Activated T-helper 1 cell treated with anti-CD3 and anti-CD28 coated beads, Interleukin-12 subunit alpha, Interleukin-12 subunit beta, Interleukin-2, Interleukin-4 antibody, amounts not matched to agents 30 ng/mL and 10 ng/mL and 1 ng/mL, durations not matched to agents 14 hours and 24 hours and 36 hours (primary cell): ENCODE data around the gene NFYC. TPM values are rescaled to one million over a fixed set of nuclear protein-coding genes. Genes with fewer than 3 reads are reported as not detected.
A peak's percentile ranks its signal among the peaks of the same experiment; 100 is the strongest.
"Not testable (repeated sequence)": the region's sequence is repeated elsewhere in the genome, so short reads cannot be mapped to it uniquely, and the experiment has no call there.

ENCODE experiments used
- DNase-seq: peaks from one replicate; pipeline ENCODE4 v3.0.0; 2021; ENCODE audit warnings: low spot score
- H3K27ac Mint-ChIP-seq: one replicate; pipeline ENCODE4 v1.8.0; 2021; ENCODE audit warnings: mild to moderate bottlenecking, mixed read lengths
- H3K27me3 Mint-ChIP-seq: one replicate; pipeline ENCODE4 v1.8.0; 2022; ENCODE audit warnings: mild to moderate bottlenecking, moderate library complexity, mixed read lengths; ENCODE audit not compliant: insufficient read depth
- H3K36me3 Mint-ChIP-seq: one replicate; pipeline ENCODE4 v1.8.0; 2021; ENCODE audit warnings: low read depth, mixed read lengths
- H3K4me1 Mint-ChIP-seq: one replicate; pipeline ENCODE4 v1.8.0; 2021; ENCODE audit warnings: low read depth, mixed read lengths
- H3K4me3 Mint-ChIP-seq: one replicate; pipeline ENCODE4 v1.8.0; 2021; ENCODE audit warnings: mild to moderate bottlenecking, moderate library complexity, mixed read lengths
- H3K9me3 Mint-ChIP-seq: one replicate; pipeline ENCODE4 v1.8.0; 2021; ENCODE audit warnings: mixed read lengths
- intact Hi-C: fragments of 100-400 bp; cut with micrococcal nuclease; formaldehyde crosslinking; loops from one replicate; pipeline ENCODE4 v1.15.1; 2024
- total RNA-seq: library from RNA; stranded (reverse); gene quantifications from 2 replicates; pipeline ENCODE4 v1.2.3, GENCODE V29; 2022

NFYC gene
- total RNA-seq, 1 donor from 2014 or later, result 85.1 TPM

- Mint-ChIP-seq H3K36me3 (peaks cover 10% of the 10 kb centered on the region), H3K27ac (peak overlapping the region; percentile 40), H3K27me3 (no peaks in the 10 kb centered on the region), H3K9me3 (no peaks in the 10 kb centered on the region), H3K4me3 (no peak overlapping the region), H3K4me1 (peaks cover 56% of the 10 kb centered on the region)
- intact Hi-C loops, result no loop called here
- no peak for DNase-seq
These were observed 10.2 kb downstream of the NFYC start for GRCh38 chr1:40701684-40702083.

GRCh38 chr1:40702810-40703209 lies 11.3 kb downstream of the NFYC start:
- DNase-seq, H3K9me3 Mint-ChIP-seq, intact Hi-C loops, H3K27me3 Mint-ChIP-seq, H3K27ac Mint-ChIP-seq, H3K4me3 Mint-ChIP-seq, H3K36me3 Mint-ChIP-seq: not testable (repeated sequence)
- peaks cover 45% of the 10 kb centered on the region for H3K4me1 Mint-ChIP-seq

DNA sequence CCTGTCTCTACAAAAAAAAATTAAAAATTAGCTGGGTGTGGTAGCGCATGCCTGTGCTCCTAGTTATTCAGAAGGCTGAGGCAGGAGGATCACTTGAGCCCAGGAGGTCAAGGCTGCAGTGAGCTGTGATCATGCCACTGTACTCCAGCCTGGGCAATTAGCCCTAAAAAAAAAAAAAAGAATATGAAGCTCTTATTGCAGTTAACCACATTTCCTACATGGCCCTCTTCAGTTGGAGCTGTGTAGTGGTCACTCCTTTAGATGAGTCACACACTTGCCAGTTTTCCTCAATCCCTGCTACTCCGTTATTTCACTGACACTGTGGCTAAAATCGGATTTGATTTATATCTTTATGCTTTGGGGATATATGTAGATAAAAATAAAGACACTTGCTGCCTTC lies 11.8 kb downstream of the NFYC start:
- no peak for DNase-seq
- no peaks in the 10 kb centered on the region for H3K9me3 Mint-ChIP-seq
- H3K36me3 Mint-ChIP-seq, result peaks cover 5% of the 10 kb centered on the region
- H3K4me1 Mint-ChIP-seq, result peaks cover 49% of the 10 kb centered on the region
- intact Hi-C loops, result no loop called here
- no peak overlapping the region for H3K4me3 Mint-ChIP-seq
- H3K27me3 Mint-ChIP-seq, result no peaks in the 10 kb centered on the region
- no peak overlapping the region for H3K27ac Mint-ChIP-seq

DNA sequence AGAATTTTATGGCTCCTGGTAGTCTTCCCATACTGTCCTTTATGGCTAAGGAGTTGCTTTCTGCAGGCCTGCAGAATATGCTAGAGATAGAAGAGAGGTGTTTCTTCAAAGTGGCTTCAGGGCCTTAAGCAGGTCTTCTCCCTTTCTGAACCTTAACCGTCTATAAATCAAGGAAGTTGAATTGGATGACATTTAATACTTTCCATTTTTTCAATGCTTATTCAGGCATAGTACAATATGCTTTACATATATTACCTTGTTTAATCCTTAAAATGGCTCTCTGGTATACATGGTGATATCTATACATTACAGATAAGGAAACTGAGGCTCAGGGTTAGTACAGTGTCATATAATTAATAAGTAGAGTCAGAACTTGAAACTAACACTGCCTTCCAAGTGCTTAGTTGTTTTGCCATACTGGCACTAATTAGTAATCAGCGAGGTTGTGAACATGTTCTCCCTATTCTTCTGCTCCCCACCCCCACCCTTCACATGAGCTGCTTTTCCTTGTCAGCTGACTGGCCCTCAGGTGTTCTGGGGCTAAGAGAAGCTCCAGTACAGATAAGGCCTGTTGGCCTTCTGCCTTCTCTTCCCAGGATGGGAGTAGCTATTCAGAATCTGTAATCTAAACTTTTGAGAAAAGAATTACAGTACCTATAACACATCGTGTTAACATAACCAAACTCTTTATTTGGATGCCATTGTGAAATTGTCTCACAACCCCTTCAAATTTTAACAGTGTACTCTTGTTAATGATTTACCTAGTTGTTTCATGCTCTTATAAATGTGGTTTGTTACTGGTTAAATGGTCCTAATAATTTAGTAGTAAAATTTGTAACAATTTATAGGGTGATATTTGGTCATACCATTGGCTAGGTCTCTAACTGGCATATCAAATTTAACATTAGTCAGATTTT lies 13.6 kb downstream of the NFYC start:
- H3K27me3 Mint-ChIP-seq, result no peaks in the 10 kb centered on the region
- peaks cover 48% of the 10 kb centered on the region for H3K4me1 Mint-ChIP-seq
- DNase-seq, result no peak
- intact Hi-C loops, result no loop called here
- peaks cover 1% of the 10 kb centered on the region for H3K36me3 Mint-ChIP-seq
- H3K27ac Mint-ChIP-seq, result no peak overlapping the region
- no peaks in the 10 kb centered on the region for H3K9me3 Mint-ChIP-seq
- no peak overlapping the region for H3K4me3 Mint-ChIP-seq

GRCh38 chr1:40706626-40707025 lies 15.1 kb downstream of the NFYC start:
- no peaks in the 10 kb centered on the region for H3K9me3 Mint-ChIP-seq
- no peaks in the 10 kb centered on the region for H3K27me3 Mint-ChIP-seq
- H3K4me3 Mint-ChIP-seq, result no peak overlapping the region
- peaks cover 55% of the 10 kb centered on the region for H3K4me1 Mint-ChIP-seq
- H3K36me3 Mint-ChIP-seq, result peaks cover 2% of the 10 kb centered on the region
- intact Hi-C loops, result no loop called here
- no peak overlapping the region for H3K27ac Mint-ChIP-seq
- no peak for DNase-seq

DNA sequence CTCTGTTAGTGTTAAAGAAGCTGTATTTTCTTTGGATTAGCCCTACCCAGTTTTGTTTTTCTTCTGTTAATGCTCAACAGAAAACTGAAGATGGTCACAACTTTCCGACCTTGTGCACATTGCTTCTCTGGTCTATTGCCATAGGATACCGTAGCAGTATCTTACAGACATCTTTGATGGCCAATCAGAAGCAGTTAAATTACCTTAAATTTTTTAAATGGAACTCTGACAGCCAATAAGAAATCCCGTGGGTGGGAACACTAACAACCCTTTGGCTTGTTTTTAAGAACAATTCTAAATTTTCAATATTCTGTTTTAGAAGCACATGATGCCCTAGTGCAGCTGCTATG lies 17.2 kb downstream of the NFYC start:
- peak overlapping the region; percentile 82 for H3K4me3 Mint-ChIP-seq
- no peaks in the 10 kb centered on the region for H3K27me3 Mint-ChIP-seq
- peaks cover 12% of the 10 kb centered on the region for H3K36me3 Mint-ChIP-seq
- H3K4me1 Mint-ChIP-seq, result peaks cover 62% of the 10 kb centered on the region
- H3K9me3 Mint-ChIP-seq, result no peaks in the 10 kb centered on the region
- intact Hi-C loops, result loop anchor here (1.0 kb wide), 2 partner anchors 9 to 17 kb away; partner anchors contain the start of gene NFYC
- peak overlapping the region; percentile 83 for H3K27ac Mint-ChIP-seq
- DNase-seq, result no peak

DNA sequence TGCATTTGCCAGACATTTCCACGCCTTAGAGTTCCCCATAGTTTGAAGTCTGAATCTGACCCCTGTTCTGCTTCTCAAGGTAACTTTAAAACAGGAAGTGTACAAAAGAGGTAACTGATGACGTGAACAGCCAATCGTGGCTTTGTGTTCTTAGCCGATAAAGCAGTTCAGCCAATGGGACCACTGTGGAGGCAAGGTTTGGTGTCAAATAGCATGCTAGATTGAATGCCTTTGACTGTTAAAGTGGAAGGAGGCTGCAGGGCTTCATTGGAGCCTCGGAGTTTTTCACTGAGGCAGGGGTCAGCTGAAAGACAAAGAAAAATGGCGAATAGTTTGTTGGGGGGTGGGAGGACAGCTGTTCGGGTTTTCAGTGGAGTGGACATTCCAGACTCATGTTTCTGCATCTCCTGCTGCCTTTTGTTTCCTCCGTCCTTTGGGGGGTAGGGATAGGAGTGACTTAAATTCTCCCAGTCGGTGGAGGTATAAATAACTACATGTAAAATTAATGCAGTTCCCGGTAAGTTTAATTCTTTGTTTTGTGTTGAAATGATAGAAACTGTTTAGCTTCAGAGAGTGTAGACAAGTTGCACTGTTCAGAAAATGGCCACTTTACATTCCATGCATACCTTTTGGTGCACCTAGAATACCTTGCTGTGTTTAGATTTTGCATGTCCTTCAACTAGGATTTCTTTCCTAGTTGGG lies 17.7 kb downstream of the NFYC start:
- Mint-ChIP-seq H3K36me3 (peaks cover 12% of the 10 kb centered on the region), H3K4me3 (peak overlapping the region; percentile 82), H3K27ac (peak overlapping the region; percentile 83), H3K27me3 (no peaks in the 10 kb centered on the region), H3K4me1 (peaks cover 61% of the 10 kb centered on the region), H3K9me3 (no peaks in the 10 kb centered on the region)
- peak; percentile 73 for DNase-seq
- intact Hi-C loops, result loop anchor here (1.0 kb wide), 1 partner anchor 18 kb away; the partner anchor contains the start of gene NFYC

DNA sequence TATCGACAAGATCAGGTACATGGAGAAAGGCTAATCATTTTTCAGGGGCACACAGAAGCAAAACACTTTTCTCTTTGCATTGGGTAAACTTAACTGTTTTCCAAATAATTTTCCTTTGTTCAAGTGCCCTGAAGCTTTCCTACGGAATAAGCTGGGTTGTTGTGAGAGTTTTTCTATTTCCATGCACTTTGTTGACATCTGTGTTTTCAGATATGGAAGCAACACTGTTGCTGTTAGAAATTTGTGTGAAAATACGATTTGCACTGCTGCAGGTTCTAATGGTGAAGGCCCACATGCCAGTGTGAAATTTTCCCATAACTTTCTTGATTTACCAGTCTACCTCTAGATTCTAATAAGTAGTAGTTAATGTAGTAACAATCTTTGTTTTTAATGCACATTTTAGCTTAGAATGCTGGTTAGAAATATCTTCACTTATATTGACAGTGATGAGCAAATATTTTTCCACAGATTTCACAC lies 18.3 kb downstream of the NFYC start:
- H3K4me1 Mint-ChIP-seq, result peaks cover 56% of the 10 kb centered on the region
- H3K36me3 Mint-ChIP-seq, result peaks cover 12% of the 10 kb centered on the region
- peak overlapping the region; percentile 82 for H3K4me3 Mint-ChIP-seq
- DNase-seq, result no peak
- H3K9me3 Mint-ChIP-seq, result no peaks in the 10 kb centered on the region
- H3K27ac Mint-ChIP-seq, result no peak overlapping the region
- intact Hi-C loops, result loop anchor here (1.0 kb wide), 1 partner anchor 19 kb away; the partner anchor contains the start of gene NFYC
- H3K27me3 Mint-ChIP-seq, result no peaks in the 10 kb centered on the region

DNA sequence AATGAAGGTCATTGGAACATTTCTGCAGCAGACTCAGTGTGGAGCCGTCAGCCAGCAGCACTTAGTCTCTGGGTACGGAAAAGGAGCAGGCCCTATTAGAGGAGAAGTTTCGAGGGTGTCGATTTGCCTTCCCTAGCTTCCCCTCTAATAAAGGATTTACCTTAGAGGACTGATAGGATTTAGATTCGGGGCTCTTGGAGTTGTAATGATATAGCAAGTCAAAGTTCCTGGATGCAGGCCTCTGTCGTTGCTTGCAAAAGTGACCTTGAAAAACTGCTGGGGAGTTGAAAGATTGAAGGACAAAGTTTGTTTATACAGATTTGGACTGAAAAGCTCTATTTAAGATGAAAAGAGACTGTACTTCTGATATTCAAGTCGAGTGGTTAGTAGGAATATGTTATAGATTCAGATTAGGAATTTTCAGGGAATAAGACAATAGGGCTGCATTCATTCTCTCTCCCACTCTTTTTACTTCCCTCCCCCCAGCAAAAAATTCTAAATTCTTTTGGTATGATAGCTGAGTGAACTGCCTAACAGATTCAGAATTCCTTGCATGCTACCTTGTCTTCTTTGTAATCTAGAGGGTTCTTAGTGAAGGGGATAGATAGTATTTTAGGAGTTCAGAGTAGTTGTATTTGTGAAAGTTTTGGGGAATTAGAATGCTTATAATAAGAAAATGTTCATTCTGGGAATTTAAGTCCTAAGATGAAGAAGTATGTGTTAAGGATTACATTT lies 19.2 kb downstream of the NFYC start:
- peaks cover 12% of the 10 kb centered on the region for H3K36me3 Mint-ChIP-seq
- H3K27me3 Mint-ChIP-seq, result no peaks in the 10 kb centered on the region
- H3K27ac Mint-ChIP-seq, result peak overlapping the region; percentile 83
- intact Hi-C loops, result no loop called here
- peak overlapping the region; percentile 39 for H3K4me3 Mint-ChIP-seq
- no peaks in the 10 kb centered on the region for H3K9me3 Mint-ChIP-seq
- no peak for DNase-seq
- H3K4me1 Mint-ChIP-seq, result peaks cover 56% of the 10 kb centered on the region

- Mint-ChIP-seq H3K4me3 (peak overlapping the region; percentile 49), H3K36me3 (peaks cover 18% of the 10 kb centered on the region), H3K4me1 (peaks cover 63% of the 10 kb centered on the region), H3K27ac (peak overlapping the region; percentile 83), H3K9me3 (no peaks in the 10 kb centered on the region), H3K27me3 (no peaks in the 10 kb centered on the region)
- no peak for DNase-seq
- intact Hi-C loops, result no loop called here
These were observed 20.2 kb downstream of the NFYC start for GRCh38 chr1:40711465-40712404.

- intact Hi-C loops, result no loop called here
- H3K36me3 Mint-ChIP-seq, result peaks cover 18% of the 10 kb centered on the region
- H3K9me3 Mint-ChIP-seq, result no peaks in the 10 kb centered on the region
- H3K4me3 Mint-ChIP-seq, result no peak overlapping the region
- no peak for DNase-seq
- no peaks in the 10 kb centered on the region for H3K27me3 Mint-ChIP-seq
- H3K27ac Mint-ChIP-seq, result no peak overlapping the region
- peaks cover 63% of the 10 kb centered on the region for H3K4me1 Mint-ChIP-seq
These were observed 21.0 kb downstream of the NFYC start for GRCh38 chr1:40712405-40712944.
